ENCODE measurements around the gene C19orf73. TPM values are rescaled to one million over a fixed set of nuclear protein-coding genes. Genes with fewer than 3 reads are reported as not detected.

Gene C19orf73
- total RNA-seq, 1 experiment from 2014 or later, result 1.4 TPM

GRCh38 chr19:49113762-49114629 is 4.9 kb downstream of the C19orf73 start, which contains the start of gene LIN7B:
Gene LIN7B, plus strand, starts transcription at chr19:49114370. Its CDS starts 35 bp downstream, at chr19:49114405.
- H3K4me1 ChIP-seq (ENCODE audit: control insufficient read depth, insufficient read depth, low read length), result peaks cover 11% of the 10 kb centered on the region
- ChIA-PET CTCF (interaction anchor here (0.6 to 1.9 kb wide), 8 partner anchors 14 to 571 kb away, joined by 3 to 6 read pairs (median 3); no protein-coding TSS in a partner anchor), POLR2A (interaction anchor here (0.6 kb wide), 1 partner anchor 1540 kb away, joined by 5 read pairs; no protein-coding TSS in a partner anchor)
- DNase-seq (ENCODE audit: low read depth, low spot score) (no peak), ATAC-seq (peak; percentile 81)
- H3K4me3 ChIP-seq (ENCODE audit: low read depth in 2 of 2, low read length in 2 of 2), result peak within 1 kb of the TSS; percentile 49 to 60
- H3K27me3 ChIP-seq (ENCODE audit: control insufficient read depth, insufficient read depth, low read length), result no peaks in the 10 kb centered on the region
- intact Hi-C loops (cut with micrococcal nuclease; ENCODE audit: unreplicated experiment), result no loop called here
- peak within 1 kb of the TSS; percentile 63 for H3K27ac ChIP-seq (ENCODE audit: low read length)
- no peaks in the 10 kb centered on the region for H3K9me3 ChIP-seq (ENCODE audit: control insufficient read depth, insufficient read depth, low read depth, low read length)
- TF ChIP-seq TCF7L2 (IDR thresholded peaks at IDR 0.05; ENCODE audit: low read depth, low read length) (no peak), POLR2AphosphoS5 (IDR thresholded peaks at IDR 0.05; ENCODE audit: low read depth, low read length) (no peak), CTCF (IDR thresholded peaks at IDR 0.05) (peak; percentile 78; the same call in 1 of the 2 replicates)
- in situ Hi-C loops (cut with HindIII; ENCODE audit: low pct_unique_long_range_greater_than_20kb, low sequenced_read_pairs), result no loop called here
- BruUV-seq (replicated peaks), result no TSS peak
- no peaks in the 10 kb centered on the region for H3K36me3 ChIP-seq (ENCODE audit: control insufficient read depth, insufficient read depth, low read length)

GRCh38 chr19:49111218-49111998 is 7.5 kb downstream of the C19orf73 start:
- CTCF ChIA-PET, result no interaction called here
- no peak for DNase-seq (ENCODE audit: low read depth, low spot score)
- no peak for ATAC-seq
- TF ChIP-seq CTCF (IDR thresholded peaks at IDR 0.05), result no peak
- no peak for TF ChIP-seq POLR2AphosphoS5 (IDR thresholded peaks at IDR 0.05; ENCODE audit: low read depth, low read length)
- TF ChIP-seq TCF7L2 (IDR thresholded peaks at IDR 0.05; ENCODE audit: low read depth, low read length), result no peak
- no peak for TF ChIP-seq REST (IDR thresholded peaks at IDR 0.05; ENCODE audit: insufficient read depth in 1 of 2, low read depth in 2 of 2, low read length in 1 of 2)
- no peak for TF ChIP-seq SIN3A (IDR thresholded peaks at IDR 0.05; ENCODE audit: borderline replicate concordance, insufficient read depth, low read depth, low read length)
- intact Hi-C loops (cut with micrococcal nuclease; ENCODE audit: unreplicated experiment) (no loop called here), in situ Hi-C loops (cut with HindIII; ENCODE audit: low pct_unique_long_range_greater_than_20kb, low sequenced_read_pairs) (no loop called here)
- Histone ChIP-seq H3K27ac (ENCODE audit: low read length) (no peak overlapping the region), H3K4me1 (ENCODE audit: control insufficient read depth, insufficient read depth, low read length) (peaks cover 4% of the 10 kb centered on the region; the same call in 1 of the 2 replicates), H3K4me3 (ENCODE audit: low read depth in 2 of 2, low read length in 2 of 2) (no peak overlapping the region), H3K36me3 (ENCODE audit: control insufficient read depth, insufficient read depth, low read length) (no peaks in the 10 kb centered on the region; the same call in 1 of the 2 replicates), H3K9me3 (ENCODE audit: control insufficient read depth, insufficient read depth, low read depth, low read length) (no peaks in the 10 kb centered on the region), H3K27me3 (ENCODE audit: control insufficient read depth, insufficient read depth, low read length) (no peaks in the 10 kb centered on the region)
- POLR2A ChIA-PET, result no interaction called here
- BruUV-seq (replicated peaks), result no TSS peak
